ENCODE measurements around the gene ROPN1B. TPM values are rescaled to one million over a fixed set of nuclear protein-coding genes. Genes with fewer than 3 reads are reported as not detected.
A peak's percentile ranks its signal among the peaks of the same experiment; 100 is the strongest.

ROPN1B gene
- total and polyA plus RNA-seq, 10 donors: not detected

- H3K27ac ChIP-seq: peak overlapping the region in 1 of 8 donors; percentile 36
- TF ChIP-seq CTCF (IDR thresholded peaks at IDR 0.05 in 8 of 11, conservative IDR thresholded peaks at IDR 0.05 in 3 of 11): no peak
- TF ChIP-seq POLR2AphosphoS5 (IDR thresholded peaks at IDR 0.05): no peak
- no peak for TF ChIP-seq POLR2A (IDR thresholded peaks at IDR 0.05)
- no peaks in the 10 kb centered on the region for H3K4me1 ChIP-seq
- no peaks in the 10 kb centered on the region for H3K27me3 ChIP-seq (replicated peaks in 1 of 7)
- DNase-seq: no peak
- H3K36me3 ChIP-seq: peaks cover 2 to 87% (median 28%) of the 10 kb centered on the region in 6 donors
- peaks cover 5 to 23% (median 19%) of the 10 kb centered on the region in 8 donors for H3K9me3 ChIP-seq
- intact Hi-C loops (cut with DNase I; ENCODE audit: low total_unique reads): no loop called here
- no peak overlapping the region for H3K4me3 ChIP-seq
- WGBS, 5 donors: 83 to 91% (median 87%) methylated on average over 4 of the region's 4 CpGs
Observed at GRCh38 chr3:126025862-126026261, 56.9 kb downstream of the ROPN1B start.

GRCh38 chr3:126026277-126026751, 57.3 kb downstream of the ROPN1B start:
- DNase-seq: no peak
- intact Hi-C loops (cut with DNase I; ENCODE audit: low total_unique reads): no loop called here

GRCh38 chr3:126026761-126027160, 57.8 kb downstream of the ROPN1B start:
- no peaks in the 10 kb centered on the region for H3K27me3 ChIP-seq (replicated peaks in 1 of 7)
- 77 to 95% (median 88%) methylated on average over 6 of the region's 6 CpGs for WGBS, 5 donors
- H3K4me1 ChIP-seq: no peaks in the 10 kb centered on the region
- peaks cover 2 to 86% (median 28%) of the 10 kb centered on the region in 6 donors for H3K36me3 ChIP-seq
- intact Hi-C loops (cut with DNase I; ENCODE audit: low total_unique reads): no loop called here
- H3K27ac ChIP-seq: peak overlapping the region in 1 of 8 donors; percentile 36
- no peak overlapping the region for H3K4me3 ChIP-seq
- no peak for DNase-seq
- peaks cover 5 to 23% (median 19%) of the 10 kb centered on the region in 8 donors for H3K9me3 ChIP-seq
- TF ChIP-seq POLR2AphosphoS5 (IDR thresholded peaks at IDR 0.05) (no peak), POLR2A (IDR thresholded peaks at IDR 0.05) (no peak), CTCF (IDR thresholded peaks at IDR 0.05 in 8 of 11, conservative IDR thresholded peaks at IDR 0.05 in 3 of 11) (no peak)

More at GRCh38 chr3:126026277-126026751, 57.3 kb downstream of the ROPN1B start:
- Histone ChIP-seq H3K4me3 (no peak overlapping the region), H3K27me3 (replicated peaks in 1 of 7) (no peaks in the 10 kb centered on the region), H3K27ac (peak overlapping the region in 1 of 8 donors; percentile 36), H3K9me3 (peaks cover 5 to 23% (median 19%) of the 10 kb centered on the region in 8 donors), H3K36me3 (peaks cover 2 to 85% (median 28%) of the 10 kb centered on the region in 6 donors), H3K4me1 (no peaks in the 10 kb centered on the region)
- TF ChIP-seq POLR2A (IDR thresholded peaks at IDR 0.05) (no peak), POLR2AphosphoS5 (IDR thresholded peaks at IDR 0.05) (no peak), CTCF (IDR thresholded peaks at IDR 0.05 in 8 of 11, conservative IDR thresholded peaks at IDR 0.05 in 3 of 11) (no peak)
- WGBS, 5 donors: 71 to 82% (median 79%) methylated on average over 8 to 11 of the region's 11 CpGs

GRCh38 chr3:126028096-126028495, 59.1 kb downstream of the ROPN1B start:
- intact Hi-C loops (cut with DNase I; ENCODE audit: low total_unique reads): no loop called here
- H3K4me1 ChIP-seq: no peaks in the 10 kb centered on the region
- TF ChIP-seq CTCF (IDR thresholded peaks at IDR 0.05 in 8 of 11, conservative IDR thresholded peaks at IDR 0.05 in 3 of 11): no peak
- TF ChIP-seq POLR2A (IDR thresholded peaks at IDR 0.05): no peak
- TF ChIP-seq POLR2AphosphoS5 (IDR thresholded peaks at IDR 0.05): no peak
- H3K4me3 ChIP-seq: no peak overlapping the region
- no peak overlapping the region for H3K27ac ChIP-seq
- peaks cover 5 to 23% (median 19%) of the 10 kb centered on the region in 8 donors for H3K9me3 ChIP-seq
- 90 to 98% (median 93%) methylated on average over 4 of the region's 4 CpGs for WGBS, 5 donors
- no peaks in the 10 kb centered on the region for H3K27me3 ChIP-seq (replicated peaks in 1 of 7)
- DNase-seq: no peak
- H3K36me3 ChIP-seq: peaks cover 2 to 86% (median 31%) of the 10 kb centered on the region in 6 donors
